HG03135 (cell line): Measurements from ENCODE around the gene SLAMF9.

Experiments
- ATAC-seq: cut with Tn5 transposase; IDR thresholded peaks from one replicate; pipeline ENCODE4 v1.9.1; 2021; ENCODE audit warnings: mild to moderate bottlenecking, moderate library complexity; ENCODE audit not compliant: unreplicated experiment

The SLAMF9 gene

DNA sequence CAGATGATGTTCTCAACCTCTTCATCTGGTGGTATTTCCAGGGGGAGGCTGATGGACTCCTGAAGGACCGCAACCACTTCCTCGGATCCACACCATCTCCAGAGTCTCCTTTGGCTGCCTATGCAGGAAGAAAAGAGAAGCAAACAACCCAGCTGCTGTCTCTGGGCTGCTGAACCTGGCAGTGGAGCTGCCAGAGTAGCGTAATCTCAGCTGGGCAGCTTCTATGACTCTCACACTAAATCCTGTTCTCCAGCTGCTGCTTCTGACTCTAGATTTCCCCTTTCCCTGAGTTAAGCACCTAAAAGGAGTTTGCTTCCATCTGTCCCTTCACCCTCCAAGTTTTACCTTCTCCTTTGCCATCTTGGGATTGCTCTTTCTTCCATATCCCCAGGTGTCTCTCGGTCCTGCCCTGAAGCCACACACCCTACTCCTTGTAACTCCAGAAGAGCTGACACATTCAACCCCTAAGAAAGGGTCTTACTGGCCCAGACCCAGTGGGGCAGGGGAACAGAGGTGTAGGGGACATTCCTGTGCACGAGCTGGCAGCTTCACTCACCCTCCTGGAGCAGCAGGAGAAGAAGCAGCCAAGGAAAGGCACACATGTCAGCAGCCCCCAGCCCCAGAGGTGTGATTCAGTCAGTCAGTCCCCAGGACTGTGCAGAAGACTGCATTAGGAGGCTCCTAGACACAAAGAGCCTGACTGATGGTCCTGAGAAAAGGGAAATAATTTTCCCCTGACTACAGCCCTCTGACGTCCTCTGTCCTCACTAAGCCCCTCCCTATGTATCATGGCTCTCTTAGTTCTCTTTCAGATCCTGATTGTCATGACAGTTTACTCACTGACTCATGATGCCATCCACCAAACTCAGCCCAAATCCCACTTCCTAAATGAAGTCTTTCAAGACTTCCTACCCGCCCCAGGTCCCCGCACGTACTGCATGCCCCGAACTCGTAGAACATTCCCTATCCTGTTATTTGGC is at the start of gene SLAMF9:
TSS of gene SLAMF9 (minus strand) at position 702 of the 980 bp plus-strand sequence. CDS start at position 602, 100 bp downstream.
- no peak for ATAC-seq

DNA sequence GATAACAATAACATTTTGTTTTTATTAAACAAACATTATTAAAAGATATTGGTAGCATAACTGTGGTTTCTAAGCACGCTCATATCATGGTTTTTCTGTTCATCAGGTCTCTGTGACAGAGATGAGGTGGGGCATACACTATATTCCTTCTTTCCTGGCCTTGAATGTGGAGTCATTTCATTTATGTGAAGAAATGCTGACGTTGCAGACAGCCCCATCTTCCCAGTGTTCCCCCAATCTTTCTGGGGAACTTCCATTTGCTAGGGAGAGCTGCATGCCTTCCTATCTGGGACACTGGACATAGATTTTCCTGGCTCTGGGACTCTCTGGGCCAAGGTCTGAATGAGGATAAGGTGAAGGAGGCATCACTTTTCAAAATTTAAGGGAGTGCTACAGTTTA is 47.4 kb upstream of the SLAMF9 start:
- ATAC-seq = no peak

DNA sequence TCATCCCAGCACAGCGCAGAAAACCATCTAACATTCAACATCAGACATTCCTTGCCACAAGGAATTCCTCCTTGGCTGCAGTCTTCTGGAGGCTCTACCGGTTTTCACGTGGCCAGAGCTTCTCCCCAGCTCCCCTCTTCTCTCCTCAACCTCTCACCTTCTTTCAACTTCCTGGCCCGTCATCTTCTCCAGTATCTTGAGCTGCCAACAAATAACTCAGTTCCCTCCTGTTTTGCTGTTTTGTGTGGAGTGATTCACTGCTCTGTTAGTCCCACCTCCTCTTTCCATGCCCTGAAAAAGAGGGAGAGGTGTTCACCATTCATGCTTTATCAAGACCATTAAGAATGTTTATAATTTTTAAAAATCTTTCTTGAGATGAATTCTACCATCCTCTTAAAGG is 45.2 kb upstream of the SLAMF9 start:
- ATAC-seq = no peak

DNA sequence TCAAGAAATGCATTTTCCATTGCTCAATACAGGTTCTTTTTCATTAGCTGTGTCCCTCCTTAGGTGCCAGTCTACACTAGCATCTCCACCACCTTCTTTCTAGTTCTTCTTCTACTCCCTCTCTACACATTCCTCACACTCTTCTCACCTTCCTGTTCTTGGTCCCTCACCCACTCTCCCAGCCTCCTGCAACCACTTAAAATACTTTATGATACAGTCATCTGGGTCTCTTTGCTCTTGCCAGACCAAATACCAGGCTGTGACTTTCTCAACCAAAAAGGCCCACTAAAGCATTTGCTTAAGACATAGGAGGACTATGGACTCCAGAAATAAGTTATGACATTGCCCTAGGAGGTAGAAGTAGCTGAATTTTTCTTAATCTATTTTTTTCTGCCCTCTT is 42.6 kb upstream of the SLAMF9 start:
- no peak for ATAC-seq

DNA sequence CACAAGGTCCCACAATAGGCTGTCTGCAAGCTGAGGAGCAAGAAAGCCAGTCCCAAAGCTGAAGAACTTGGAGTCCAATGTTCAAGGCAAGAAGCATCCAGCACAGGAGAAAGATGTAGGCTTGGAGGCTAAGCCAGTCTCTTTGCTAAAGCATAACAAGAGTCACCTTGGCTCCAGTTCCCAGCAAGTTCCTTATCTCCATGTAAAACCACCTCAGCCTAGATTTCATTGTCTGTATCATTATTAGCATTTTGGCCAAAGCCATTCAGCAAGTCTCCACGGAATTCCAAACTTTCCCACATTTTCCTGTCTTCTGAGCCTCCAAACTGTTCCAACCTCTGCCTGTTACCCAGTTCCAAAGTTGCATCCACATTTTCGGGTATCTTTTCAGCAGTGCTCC is 40.9 kb upstream of the SLAMF9 start:
- no peak for ATAC-seq

DNA sequence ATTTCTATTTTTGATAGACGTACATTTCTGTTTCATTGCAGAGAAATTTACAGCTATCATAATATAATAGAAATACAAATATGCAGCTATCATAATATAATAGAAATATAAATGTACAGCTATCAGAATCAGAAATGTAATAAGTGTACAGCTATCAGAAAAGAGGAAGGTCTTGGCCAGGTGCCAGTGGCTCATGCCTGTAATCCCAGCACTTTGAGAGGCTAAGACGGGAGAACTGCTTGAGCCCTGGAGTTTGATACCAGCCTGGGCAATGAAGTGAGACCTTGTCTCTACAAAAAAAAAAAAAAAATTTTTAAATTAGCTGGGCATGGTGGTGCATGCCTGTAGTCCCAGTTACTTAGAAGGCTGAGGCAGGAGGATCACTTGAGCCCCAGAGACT is 39.9 kb upstream of the SLAMF9 start:
- no peak for ATAC-seq

DNA sequence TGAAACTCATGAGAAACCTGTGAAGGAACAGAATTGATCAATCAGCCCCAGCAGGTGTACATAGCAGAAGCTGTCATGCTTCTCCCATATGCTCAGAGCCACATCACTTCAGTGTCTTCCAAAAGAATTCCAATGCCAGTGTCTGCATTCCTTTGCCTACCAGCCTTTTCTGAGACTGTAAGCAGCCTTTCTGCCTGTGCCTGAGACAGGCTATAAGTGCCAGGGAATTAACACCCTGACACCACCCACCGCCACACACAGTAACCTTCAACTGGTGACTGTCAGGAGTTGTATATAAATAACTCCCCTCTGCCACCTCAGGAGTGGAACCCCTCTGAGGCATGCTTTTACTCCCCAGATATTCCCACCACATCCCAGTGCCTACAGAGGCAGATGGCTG is 38.1 kb upstream of the SLAMF9 start:
- ATAC-seq = no peak

DNA sequence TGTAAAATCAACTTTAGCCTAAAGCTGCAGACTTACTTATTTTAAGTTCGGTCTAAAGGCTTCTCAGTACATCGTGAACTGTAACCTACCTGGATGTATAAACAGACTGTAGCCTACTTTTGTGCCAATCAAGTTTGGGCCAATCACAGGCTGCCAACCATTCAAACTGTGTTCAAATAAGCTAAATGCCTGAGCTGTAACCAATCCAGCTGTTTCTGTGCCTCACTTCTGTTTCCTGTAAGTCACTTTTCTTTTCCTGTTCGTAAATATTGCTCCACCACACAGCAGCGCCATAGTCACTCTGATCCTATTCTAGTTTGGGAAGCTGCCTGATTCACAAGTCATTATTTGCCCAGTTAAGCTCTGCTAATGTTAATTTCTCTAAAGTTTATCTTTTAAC is 37.5 kb upstream of the SLAMF9 start:
- ATAC-seq = no peak

DNA sequence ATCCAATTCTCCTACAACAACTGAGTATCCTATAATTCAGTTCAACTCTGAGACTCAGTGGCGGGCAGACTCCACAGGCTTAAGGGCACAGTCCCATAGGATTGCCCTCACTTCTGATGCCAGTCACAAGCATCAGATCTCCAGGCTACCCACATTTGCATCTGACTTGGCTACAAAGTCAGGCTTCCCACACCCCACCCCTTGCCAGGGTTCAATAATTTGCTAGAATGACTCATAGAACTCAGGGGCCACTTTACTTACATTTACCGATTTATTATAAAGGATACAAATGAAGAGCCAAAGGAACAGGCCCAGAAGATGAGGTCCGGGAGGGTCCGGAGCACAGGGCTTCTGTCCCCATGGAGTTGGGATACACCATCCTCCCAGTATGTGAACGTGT is 36.0 kb upstream of the SLAMF9 start:
- no peak for ATAC-seq

DNA sequence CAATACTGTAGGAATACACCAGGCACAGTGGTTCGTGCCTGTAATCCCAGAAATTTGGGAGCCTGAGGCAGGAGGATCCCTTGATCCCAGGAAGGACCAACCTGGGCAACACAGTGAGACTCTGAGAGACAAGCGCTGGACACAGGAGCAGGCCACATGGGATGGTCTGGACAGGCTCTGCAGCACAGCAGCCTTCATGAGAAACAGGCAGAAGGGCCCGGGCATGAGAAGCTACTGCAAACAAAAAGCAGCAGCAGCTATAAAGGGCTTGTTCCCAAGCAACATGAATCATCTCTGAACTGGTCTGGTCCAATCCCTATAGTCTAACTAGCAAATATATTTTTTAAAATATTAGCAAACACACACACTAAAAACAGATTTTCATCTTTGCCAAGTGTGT is 35.5 kb upstream of the SLAMF9 start:
- ATAC-seq = no peak

DNA sequence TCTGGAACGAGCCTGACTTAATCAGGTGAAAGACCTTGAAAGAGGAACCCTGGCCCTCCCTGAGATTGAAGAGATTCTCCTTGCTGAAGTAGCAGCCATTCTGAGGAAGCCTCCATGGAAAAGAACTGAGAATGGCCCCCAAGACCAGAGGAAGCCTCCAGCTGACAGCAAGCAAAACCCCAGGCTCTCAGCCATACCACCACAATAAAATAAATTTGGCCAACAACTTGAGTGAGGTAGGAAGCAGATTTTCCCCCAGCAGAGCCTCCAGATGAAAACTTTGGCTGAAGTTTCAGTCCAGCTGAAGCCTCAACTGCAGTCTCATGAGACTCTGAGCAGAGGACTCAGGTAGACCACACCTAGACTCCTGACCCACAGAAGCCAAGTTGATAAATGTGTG is 34.0 kb upstream of the SLAMF9 start:
- no peak for ATAC-seq

DNA sequence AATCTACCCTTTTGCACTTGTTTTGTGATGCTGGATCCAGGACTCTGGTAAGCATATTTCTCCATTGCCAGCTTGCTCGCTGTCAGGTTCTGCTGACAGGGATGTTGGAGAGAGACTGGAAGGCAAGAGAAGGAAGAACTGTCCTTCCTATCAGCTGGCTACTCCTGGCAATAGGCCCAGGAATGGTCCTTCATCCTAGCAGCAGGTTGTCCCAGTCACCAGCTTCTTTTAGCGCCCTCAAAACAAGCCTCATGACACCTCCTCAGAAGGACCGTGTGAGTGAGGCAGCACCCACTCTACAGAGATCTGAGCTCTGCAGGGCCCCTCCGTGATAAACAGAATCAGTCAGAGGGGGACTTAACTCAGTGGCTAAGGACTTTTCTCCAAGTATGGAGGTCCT is 33.1 kb upstream of the SLAMF9 start:
- no peak for ATAC-seq

DNA sequence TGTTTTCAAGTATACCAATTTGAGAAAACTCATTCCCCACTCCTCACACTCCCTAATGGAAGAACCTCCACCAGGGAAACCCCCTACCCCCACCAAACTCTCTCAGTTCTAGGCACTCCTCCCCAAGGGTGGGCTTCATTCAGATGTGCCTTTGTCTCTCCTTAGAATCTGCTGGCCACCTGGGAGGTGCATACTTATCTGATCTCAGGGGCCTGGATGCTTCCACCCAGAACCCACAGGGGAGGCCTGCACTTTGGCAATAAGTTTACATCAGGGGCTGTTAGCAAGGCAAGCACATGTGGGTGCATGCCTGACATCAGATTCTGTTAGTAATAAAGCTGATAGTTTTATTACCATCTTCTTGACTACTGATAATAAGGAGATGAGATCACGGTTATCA is 32.5 kb upstream of the SLAMF9 start:
- ATAC-seq = no peak

DNA sequence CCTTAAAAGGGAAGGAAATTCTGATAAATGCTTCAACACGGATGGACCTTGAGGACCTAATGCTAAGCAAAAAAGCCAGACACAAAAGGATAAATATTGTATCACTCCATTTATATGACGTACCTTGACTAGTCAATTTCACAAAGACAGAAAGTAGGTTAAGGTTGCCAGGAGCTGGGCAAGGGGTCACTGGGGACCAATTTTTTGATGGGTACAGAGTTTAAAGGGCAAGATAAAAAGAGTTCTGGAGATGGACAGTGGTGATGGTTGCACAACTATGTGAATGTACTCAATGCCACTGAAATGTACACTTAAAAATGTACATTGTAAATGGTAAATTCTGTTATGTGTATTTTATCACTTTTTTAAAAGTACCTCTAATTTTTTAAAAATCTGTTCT is 32.1 kb upstream of the SLAMF9 start:
- no peak for ATAC-seq

DNA sequence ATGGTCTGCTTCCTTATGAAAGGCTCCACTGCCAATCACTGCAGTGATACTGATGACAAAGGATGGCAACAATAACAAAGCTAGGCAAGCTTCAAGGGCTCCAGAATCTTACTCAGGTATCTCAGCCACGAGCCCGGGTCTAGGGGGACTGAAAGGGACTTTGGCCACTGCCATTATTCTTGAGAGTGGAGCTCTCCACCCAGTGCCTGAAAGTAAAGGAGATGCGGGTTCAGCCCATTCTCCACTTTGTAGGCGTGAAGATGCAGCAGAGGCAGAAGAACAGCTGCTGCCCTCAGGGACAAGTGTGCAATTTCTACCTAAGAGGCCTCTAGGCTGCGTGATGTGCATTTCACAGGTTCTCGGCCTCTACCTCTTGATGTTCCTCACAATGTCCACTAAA is 31.4 kb upstream of the SLAMF9 start:
- no peak for ATAC-seq

DNA sequence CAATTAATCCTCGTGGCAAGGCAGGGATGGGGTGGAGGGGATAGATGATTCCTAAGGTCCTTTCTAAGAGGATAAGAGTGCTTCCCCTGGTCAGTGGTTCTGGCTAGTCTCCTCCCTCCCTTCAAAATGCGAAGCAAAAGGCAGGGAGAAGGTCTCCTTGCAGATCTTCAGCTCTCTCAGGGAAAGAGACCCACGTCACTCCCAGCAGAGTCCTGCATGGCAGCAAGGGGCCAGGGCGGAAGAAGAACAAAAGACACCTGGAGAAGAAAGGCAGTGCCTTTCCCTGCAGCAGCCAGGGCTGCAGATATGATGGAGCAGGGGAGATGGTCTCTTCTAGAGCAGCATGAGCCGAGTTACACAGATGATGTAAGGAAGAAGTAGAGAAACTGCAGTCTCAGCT is 29.6 kb upstream of the SLAMF9 start:
- ATAC-seq = no peak

DNA sequence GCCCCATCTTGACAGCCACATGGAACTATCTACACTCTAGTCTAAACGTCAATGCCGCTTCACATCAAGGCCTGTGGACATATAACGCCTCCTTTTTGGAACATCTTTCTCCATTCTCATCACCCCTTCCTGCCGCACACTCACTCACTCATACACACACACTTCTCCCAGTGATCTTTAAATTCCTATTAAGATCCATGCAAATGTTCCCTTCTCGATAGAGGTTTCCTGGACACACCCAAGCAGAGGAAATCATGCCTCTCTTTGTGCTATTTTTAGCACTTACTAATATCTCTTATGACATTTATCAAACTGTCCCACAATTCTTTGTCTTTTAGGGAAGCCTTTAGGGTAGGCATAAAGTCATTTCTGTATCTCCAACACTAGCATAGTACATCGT is 28.2 kb upstream of the SLAMF9 start:
- no peak for ATAC-seq

DNA sequence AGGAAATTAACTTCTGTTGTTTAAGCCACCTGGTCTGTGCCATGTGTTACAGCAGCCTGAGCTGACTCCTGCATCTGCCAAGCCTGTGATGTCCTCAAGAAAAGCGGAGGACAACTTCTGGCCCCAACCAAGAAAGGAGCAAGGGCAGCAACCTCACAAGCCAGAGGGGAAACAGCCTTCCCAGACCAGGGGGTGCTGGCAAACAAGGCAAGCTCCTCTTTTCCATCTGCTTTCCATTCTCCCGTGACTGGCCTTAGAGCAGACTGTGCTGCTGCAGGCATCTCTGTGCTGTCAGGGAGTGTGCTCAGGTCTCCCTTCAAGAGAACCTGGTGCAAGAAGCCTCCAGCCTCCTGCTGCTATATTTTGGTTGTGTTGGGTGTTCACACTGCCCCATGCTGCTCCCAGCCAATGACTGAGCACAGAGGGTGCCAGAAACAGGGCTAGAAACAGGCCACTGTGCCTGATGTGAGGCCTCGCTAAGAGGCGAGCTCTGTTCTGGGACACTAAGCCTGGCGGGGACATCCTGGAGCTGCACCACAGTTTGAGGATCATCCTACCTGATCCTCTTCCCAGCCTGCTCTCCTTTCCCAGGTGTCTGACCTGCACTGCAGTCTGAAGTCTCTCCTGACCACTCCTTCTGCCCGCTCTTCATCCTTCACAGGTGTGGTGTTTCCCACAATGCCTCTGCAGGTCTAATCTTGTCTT is 27.5 kb upstream of the SLAMF9 start:
- ATAC-seq = no peak

DNA sequence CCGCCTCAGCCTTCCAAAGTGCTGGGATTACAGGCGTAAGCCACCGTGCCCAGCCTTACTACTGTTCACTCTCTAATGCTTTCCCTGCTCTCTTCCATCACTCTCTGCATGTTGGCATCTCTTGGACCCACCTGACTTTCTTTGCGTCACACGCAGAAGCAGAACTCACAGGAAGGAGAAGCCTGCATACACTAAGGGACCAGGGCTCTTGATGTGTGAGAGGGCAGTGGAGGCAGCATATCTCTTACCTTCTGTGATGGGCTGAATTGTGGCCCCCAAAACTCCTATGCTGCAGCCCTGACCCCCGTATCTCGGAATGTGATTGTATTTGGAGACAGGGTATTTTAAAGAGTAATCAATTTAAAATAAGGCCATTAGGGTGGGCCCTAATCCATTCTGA is 26.7 kb upstream of the SLAMF9 start:
- ATAC-seq = no peak

DNA sequence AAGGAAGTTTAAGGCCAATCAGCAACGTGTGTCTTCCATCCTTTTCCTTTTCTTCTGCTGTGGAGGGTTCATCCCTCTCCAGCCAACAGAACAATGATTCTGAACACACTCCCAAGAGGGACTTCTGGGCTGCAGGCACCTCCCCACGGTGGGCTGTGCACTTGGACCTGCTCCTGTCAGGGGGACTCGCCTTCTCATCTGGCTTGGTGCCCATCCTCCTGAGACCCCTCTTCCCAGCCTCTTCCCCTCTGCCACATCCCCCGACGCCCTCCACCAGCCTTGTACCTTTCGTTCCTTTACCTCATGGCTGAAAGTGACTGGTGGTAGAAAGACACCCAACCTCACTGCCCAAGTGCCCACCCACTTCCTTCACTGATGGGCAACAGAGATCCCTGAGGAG is 26.0 kb upstream of the SLAMF9 start:
- ATAC-seq = no peak

DNA sequence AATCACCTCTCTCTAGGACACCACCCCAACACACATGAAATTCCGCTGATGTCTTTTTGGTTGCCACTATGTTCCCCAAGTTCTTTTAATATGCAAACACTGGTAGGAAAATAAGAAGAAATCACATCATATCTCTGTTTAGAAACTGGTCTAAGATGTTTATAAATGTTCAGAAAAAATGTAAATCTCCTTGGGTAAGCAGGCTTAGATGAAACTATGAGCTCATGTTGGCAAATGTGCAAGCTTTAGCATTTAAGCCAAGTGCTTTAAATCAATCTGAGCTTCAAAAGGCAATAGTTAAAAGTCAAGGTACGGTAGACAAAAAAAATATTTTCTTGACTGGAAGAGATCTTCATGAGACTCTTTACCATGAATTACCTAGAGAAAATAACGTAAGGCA is 25.2 kb upstream of the SLAMF9 start:
- no peak for ATAC-seq

DNA sequence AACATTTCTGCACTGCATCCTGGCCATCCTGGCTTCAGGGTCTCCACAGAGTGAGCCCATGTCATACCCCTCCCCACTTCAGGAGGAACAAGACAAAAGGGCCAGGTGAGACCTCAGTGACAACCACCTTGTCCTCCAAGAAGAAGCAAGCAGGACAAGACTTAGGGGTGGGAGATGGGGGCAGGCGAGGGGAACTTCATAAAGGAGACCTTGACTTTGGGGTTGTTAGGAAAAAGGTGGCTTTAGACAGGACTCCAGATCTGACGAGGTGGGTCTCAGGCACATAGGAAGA is 24.0 kb upstream of the SLAMF9 start:
- ATAC-seq = no peak
